HepG2 (cell line): ENCODE results near the gene CIITA. TPM values are rescaled to one million over a fixed set of nuclear protein-coding genes. Genes with fewer than 3 reads are reported as not detected.

ENCODE experiments used
- ATAC-seq: fragments of 200-7000 bp; cut with Tn5 transposase; 3 replicates; pipeline ENCODE4 v1.9.1; 2020; ENCODE audit warnings: mild to moderate bottlenecking, moderate library complexity
- BruUV-seq: library from RNA; stranded (reverse); fragments of 400-500 nt; replicated peaks from 2 replicates; lab custom pipeline; 2021; lab: Mats Ljungman, UMichigan
- CTCF ChIA-PET: fragments of 300-600 bp; formaldehyde crosslinking; extraction: SDS; loops from one replicate; lab custom pipeline; 2021; ENCODE audit warnings: low total read pairs, inconsistent platforms, low intra/inter-chr PET ratio; lab: Yijun Ruan, JAX
- POLR2A ChIA-PET: fragments of 350-600 bp; sonication (Branson Sonifier 250); formaldehyde crosslinking; loops from one replicate; lab custom pipeline; 2020; ENCODE audit warnings: antibody characterized with exemption, inconsistent platforms; lab: Yijun Ruan, JAX
- DNase-seq: peaks from one replicate; pipeline ENCODE4 v3.0.0-alpha.2; 2015; ENCODE audit warnings: low spot score
- FAIRE-seq: peaks from 3 replicates; lab custom pipeline; 2011; peaks lifted over from hg19 to GRCh38; lab: Jason Lieb, UNC
- H2AFZ ChIP-seq: one replicate; pipeline ENCODE4 v1.6.1; 2011; ENCODE audit warnings: low read length, inconsistent platforms
- H3K27ac ChIP-seq: fragments of 300-600 bp; 3 replicates; pipeline ENCODE4 v1.8.0; 2011; ENCODE audit warnings: mixed run types, mild to moderate bottlenecking, mixed read lengths, low read length, inconsistent platforms; ENCODE audit not compliant: insufficient read depth; ENCODE audit errors: extremely low read length
- H3K27me3 ChIP-seq, 2 experiments: fragments of 200-600 bp in 1 of 2; 2 replicates in 1 of 2; 3 replicates in 1 of 2; pipeline versions ENCODE4 v1.6.0 to v1.8.0; 2011; ENCODE audit warnings: low read length in 2 of 2, mild to moderate bottlenecking in 2 of 2, moderate library complexity in 2 of 2, inconsistent platforms in 1 of 2; ENCODE audit not compliant: insufficient read depth in 2 of 2, control insufficient read depth in 1 of 2
- H3K36me3 ChIP-seq, 2 experiments: fragments of 200-600 bp in 1 of 2; replicated peaks in 1 of 2; 2 replicates in 1 of 2; 3 replicates in 1 of 2; pipeline versions ENCODE4 v1.5.1 to v1.8.0; 2011; ENCODE audit warnings: low read length in 2 of 2, inconsistent platforms in 1 of 2; ENCODE audit not compliant: insufficient read depth in 2 of 2, control insufficient read depth in 1 of 2
- H3K4me1 ChIP-seq: 2 replicates; pipeline ENCODE4 v1.5.1; 2012; ENCODE audit warnings: low read length, inconsistent platforms; ENCODE audit not compliant: insufficient read depth
- H3K4me2 ChIP-seq: 2 replicates; pipeline ENCODE4 v1.6.0; 2011; ENCODE audit warnings: low read depth, low read length, inconsistent platforms
- H3K4me3 ChIP-seq, 3 experiments: fragments of 200-600 bp in 1 of 3; sonication (generic), shearing (Covaris generic) in 1 of 3; replicated peaks in 1 of 3; 2 replicates each; pipeline ENCODE4 v1.5.1; 2011 to 2016; ENCODE audit warnings: low read length in 3 of 3, inconsistent platforms in 2 of 3, low read depth in 2 of 3, mild to moderate bottlenecking in 2 of 3, control low read depth in 1 of 3, mixed read lengths in 1 of 3; ENCODE audit not compliant: insufficient read depth in 1 of 3
- H3K79me2 ChIP-seq: one replicate; pipeline ENCODE4 v1.6.1; 2011; ENCODE audit warnings: low read length, inconsistent platforms; ENCODE audit not compliant: insufficient read depth
- H3K9ac ChIP-seq: 2 replicates; pipeline ENCODE4 v1.6.0; 2011; ENCODE audit warnings: mild to moderate bottlenecking, low read depth, low read length, inconsistent platforms; ENCODE audit not compliant: insufficient read depth
- H3K9me3 ChIP-seq: 2 replicates; pipeline ENCODE4 v1.5.1; 2012; ENCODE audit warnings: mild to moderate bottlenecking, low read length
- H4K20me1 ChIP-seq: 2 replicates; pipeline ENCODE4 v1.6.0; 2011; ENCODE audit warnings: inconsistent platforms, mild to moderate bottlenecking, low read length, moderate library complexity; ENCODE audit not compliant: insufficient read depth
- AGO2 ChIP-seq: fragments of 200-400 bp; formaldehyde crosslinking; optimal IDR thresholded peaks from 2 replicates; pipeline ENCODE3; 2017; ENCODE audit warnings: mild to moderate bottlenecking, low read depth, low read length, moderate library complexity
- ATAD3A ChIP-seq: sonication (generic); formaldehyde crosslinking; IDR thresholded peaks from 2 replicates; pipeline ENCODE4 v1.4.0; 2020; ENCODE audit warnings: missing genetic modification reagents
- CREM ChIP-seq, 2 experiments: sonication (generic) in 1 of 2; formaldehyde crosslinking in 1 of 2; IDR thresholded peaks; 2 replicates each; pipeline versions ENCODE4 v1.4.0 to v1.6.1; 2016 to 2020; ENCODE audit warnings: antibody characterized with exemption in 1 of 2, mild to moderate bottlenecking in 1 of 2, missing genetic modification reagents in 1 of 2
- PITX1 ChIP-seq: sonication (generic); formaldehyde crosslinking; IDR thresholded peaks from 2 replicates; pipeline ENCODE4 v1.5.1; 2020; ENCODE audit warnings: mild to moderate bottlenecking, missing genetic modification reagents
- SOX6 ChIP-seq, 2 experiments: fragments of 450-650 bp in 1 of 2; sonication (generic) in 1 of 2; formaldehyde crosslinking in 1 of 2; IDR thresholded peaks; 2 replicates each; pipeline versions ENCODE4 v1.4.0 to v1.6.1; 2017 to 2020; ENCODE audit warnings: antibody characterized with exemption in 1 of 2, mild to moderate bottlenecking in 1 of 2, missing genetic modification reagents in 1 of 2
- WGBS: methylation state at CpG from one replicate; pipeline ENCODE4 v1.1.6; 2017; ENCODE audit warnings: low lambda C conversion rate; 5-methylcytosine and 5-hydroxymethylcytosine counted together
- in situ Hi-C: cut with HindIII; loops from 2 replicates; pipeline ENCODE4 v1.10.0; 2017; ENCODE audit warnings: low pct_unique_long_range_greater_than_20kb; ENCODE audit not compliant: extremely low pct_ligation_motif_present
- intact Hi-C: fragments of 100-400 bp; cut with micrococcal nuclease; formaldehyde crosslinking; loops from one replicate; pipeline ENCODE4 v1.10.0; 2022; ENCODE audit not compliant: unreplicated experiment
- polyA plus RNA-seq, 8 experiments: library from polyadenylated mRNA; depleted of rRNA in 3 of 8; stranded (reverse) in 7 of 8; unstranded in 1 of 8; fragments of >200 nt; fragmentation: Illumina TruSeq in 4 of 8; extraction: Trizol in 4 of 8; gene quantifications; 2 replicates each; pipeline versions ENCODE4 v1.2.1 to v1.2.3, GENCODE V29; 2011 to 2016; ENCODE audit warnings: low read depth in 4 of 8, missing spikeins in 1 of 8, mixed read lengths in 1 of 8; ENCODE audit not compliant: insufficient read depth in 1 of 8
- total RNA-seq, 5 experiments: library from RNA; depleted of rRNA; stranded (reverse); fragments of >200 nt; fragmentation: Illumina TruSeq; extraction: Trizol; gene quantifications; 2 replicates each; pipeline ENCODE4 v1.2.3, GENCODE V29; 2016; ENCODE audit warnings: low read depth in 1 of 5
- TF ChIP-seq, protein P1 (sequence below): sonication (generic); formaldehyde crosslinking; IDR thresholded peaks from 2 replicates; pipeline ENCODE4 v1.5.0; 2020; ENCODE audit warnings: mild to moderate bottlenecking, missing genetic modification reagents

The CIITA gene
- total and polyA plus RNA-seq, 2 of the 13 experiments (the other 11 are each of a cell fraction or from before 2014, with no cell fraction given) = 0.08 to 0.09 TPM

DNA sequence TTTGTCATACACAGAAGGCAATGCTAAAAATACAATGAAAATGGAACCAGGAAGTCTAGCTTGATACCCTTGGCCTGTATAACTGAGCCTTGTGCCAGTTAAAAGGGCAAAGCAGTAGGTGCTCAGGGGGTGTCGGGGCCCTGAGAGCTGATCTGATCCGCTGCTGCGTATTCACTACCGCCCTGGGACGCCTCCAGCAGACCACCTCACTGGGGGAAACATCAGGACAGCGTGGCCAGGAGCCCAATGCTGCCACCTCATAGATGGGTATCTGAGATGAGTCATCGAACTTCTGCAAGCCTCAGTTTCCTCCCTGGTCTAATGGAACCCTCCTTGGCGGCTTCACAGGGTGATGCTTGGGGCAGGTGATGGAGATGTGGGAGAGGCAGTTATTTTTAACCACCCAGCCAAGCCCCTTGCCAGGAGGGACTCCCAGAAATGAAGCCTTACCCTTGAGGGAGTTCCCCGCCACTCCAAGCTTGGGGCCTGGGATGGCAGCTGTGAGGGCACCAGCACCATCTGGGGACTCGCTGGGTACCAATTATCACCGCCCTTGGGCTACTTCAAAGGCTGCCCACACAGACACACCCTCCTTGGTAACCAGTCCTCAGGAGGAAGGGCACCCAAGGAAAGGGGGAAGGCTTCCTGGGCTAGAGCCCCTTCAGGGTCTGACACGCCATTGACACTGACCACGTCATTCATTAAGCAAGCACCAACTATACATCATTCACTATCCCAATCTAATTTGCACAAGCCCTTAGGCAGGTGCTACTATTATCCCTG, 57.5 kb downstream of the CIITA start:
- WGBS = 93% methylated on average over 13 of the region's 13 CpGs
- H3K4me1 ChIP-seq = peaks cover 42% of the 10 kb centered on the region

More for the DNA sequence above, 57.5 kb downstream of the CIITA start:
- Histone ChIP-seq H3K4me3 (no peak overlapping the region), H3K4me2 (no peak overlapping the region), H3K36me3 (peaks cover 13 to 44% of the 10 kb centered on the region in 2 experiments), H3K27ac (no peak overlapping the region), H2AFZ (no peak overlapping the region), H3K79me2 (peaks cover 44% of the 10 kb centered on the region), H3K27me3 (no peaks in the 10 kb centered on the region), H3K9ac (no peak overlapping the region), H4K20me1 (peaks cover 28% of the 10 kb centered on the region; the same call in 1 of the 2 replicates), H3K9me3 (no peaks in the 10 kb centered on the region)
- ATAC-seq = no peak
- TF ChIP-seq, protein P1, sequence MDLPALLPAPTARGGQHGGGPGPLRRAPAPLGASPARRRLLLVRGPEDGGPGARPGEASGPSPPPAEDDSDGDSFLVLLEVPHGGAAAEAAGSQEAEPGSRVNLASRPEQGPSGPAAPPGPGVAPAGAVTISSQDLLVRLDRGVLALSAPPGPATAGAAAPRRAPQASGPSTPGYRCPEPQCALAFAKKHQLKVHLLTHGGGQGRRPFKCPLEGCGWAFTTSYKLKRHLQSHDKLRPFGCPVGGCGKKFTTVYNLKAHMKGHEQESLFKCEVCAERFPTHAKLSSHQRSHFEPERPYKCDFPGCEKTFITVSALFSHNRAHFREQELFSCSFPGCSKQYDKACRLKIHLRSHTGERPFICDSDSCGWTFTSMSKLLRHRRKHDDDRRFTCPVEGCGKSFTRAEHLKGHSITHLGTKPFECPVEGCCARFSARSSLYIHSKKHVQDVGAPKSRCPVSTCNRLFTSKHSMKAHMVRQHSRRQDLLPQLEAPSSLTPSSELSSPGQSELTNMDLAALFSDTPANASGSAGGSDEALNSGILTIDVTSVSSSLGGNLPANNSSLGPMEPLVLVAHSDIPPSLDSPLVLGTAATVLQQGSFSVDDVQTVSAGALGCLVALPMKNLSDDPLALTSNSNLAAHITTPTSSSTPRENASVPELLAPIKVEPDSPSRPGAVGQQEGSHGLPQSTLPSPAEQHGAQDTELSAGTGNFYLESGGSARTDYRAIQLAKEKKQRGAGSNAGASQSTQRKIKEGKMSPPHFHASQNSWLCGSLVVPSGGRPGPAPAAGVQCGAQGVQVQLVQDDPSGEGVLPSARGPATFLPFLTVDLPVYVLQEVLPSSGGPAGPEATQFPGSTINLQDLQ (CRISPR knock-in tag) = no peak
- TF ChIP-seq AGO2 (peak; percentile 48), PITX1 (no peak), ATAD3A (CRISPR knock-in tag) (no peak), CREM (IDR thresholded peaks at IDR 0.05) (no peak), CREM (CRISPR knock-in tag; IDR thresholded peaks at IDR 0.05) (no peak), SOX6 (IDR thresholded peaks at IDR 0.05) (no peak), SOX6 (CRISPR knock-in tag; IDR thresholded peaks at IDR 0.05) (no peak)
- FAIRE-seq = no peak
- no peak for DNase-seq
- BruUV-seq = no TSS peak
- ChIA-PET CTCF (no interaction called here), POLR2A (no interaction called here)
- in situ Hi-C loops = no loop called here
- intact Hi-C loops = no loop called here
